ELF-1 (cell line): ENCODE results near the gene APAF1.

Source experiments
- DNase-seq: peaks from one replicate; pipeline ENCODE4 v3.0.0-alpha.2; 2016; ENCODE audit warnings: low read depth, low spot score

The APAF1 gene

GRCh38 chr12:98656289-98657101 is 11.4 kb downstream of the APAF1 start:
- no peak for DNase-seq

DNA sequence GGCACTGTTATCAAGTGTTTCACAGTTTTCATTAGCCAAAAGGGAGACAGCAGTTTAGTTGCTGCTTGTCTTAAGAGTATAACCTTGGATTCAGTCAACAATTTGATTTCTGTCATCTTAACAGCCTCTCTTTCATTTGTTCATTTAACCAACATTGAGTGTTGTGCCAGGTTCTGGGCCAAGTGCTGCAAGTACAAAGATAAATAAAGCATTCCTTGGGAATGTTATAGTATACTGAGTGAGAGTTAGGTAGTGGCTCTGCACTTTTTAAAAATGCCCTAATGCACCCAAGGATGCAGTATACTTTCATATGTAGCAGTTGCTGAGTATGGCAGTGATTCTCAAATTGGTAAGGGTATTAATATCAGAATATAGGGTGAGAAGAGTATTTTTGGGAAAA is 15.4 kb downstream of the APAF1 start:
- DNase-seq, result no peak

DNA sequence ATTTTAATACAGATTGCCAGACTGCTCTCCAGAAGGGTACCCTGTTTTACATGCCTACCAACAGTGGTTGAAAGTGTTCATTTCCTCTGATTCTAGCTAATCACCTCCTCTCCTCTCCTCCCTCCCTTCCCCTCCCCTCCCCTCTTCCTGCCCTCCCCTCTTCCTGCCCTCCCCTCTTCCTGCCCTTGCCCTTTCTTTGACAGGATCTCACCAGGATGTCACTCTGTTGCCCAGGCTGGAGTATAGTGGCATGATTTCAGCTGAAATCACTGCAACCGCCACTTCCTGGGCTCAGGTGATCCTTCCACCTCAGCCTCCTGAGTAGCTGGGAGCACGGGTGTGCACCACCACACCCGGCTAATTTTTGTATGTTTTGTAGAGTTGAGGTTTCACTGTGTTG is 24.7 kb downstream of the APAF1 start:
- DNase-seq, result no peak

DNA sequence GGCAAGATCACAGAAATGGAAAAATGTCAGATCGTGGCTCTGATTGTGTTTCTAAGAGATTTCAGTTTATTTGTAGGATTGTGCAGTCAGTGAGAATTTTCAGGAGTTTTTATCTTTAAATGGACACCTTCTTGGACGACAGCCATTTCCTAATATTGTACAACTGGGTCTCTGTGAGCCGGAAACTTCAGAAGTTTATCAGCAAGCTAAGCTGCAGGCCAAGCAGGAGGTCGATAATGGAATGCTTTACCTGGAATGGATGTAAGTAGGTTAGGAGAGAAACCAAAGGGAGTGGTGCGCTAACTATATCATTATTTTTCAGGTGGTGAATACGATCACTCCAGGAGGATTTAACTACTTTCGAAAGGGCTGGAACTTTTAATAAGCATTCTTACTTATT is 26.4 kb downstream of the APAF1 start:
- no peak for DNase-seq

DNA sequence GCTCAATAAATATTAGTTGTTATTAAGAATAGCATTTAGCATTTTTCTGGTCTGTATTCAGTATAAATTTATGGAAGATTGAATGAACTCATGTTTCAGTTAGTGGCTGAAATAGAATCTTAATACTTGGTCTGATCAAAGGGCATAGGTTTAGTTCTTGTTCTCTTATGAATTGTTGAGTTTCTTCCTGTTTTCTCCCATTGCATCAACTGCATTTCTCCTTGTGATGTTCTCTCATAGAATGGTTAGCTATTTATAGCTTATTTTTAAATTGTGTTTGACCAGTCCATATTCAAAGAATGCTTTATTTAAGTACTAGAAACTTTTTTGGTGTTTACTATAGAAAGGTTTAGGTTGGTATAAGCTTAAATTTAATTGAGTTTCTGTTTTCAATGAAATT is 29.8 kb downstream of the APAF1 start:
- no peak for DNase-seq

DNA sequence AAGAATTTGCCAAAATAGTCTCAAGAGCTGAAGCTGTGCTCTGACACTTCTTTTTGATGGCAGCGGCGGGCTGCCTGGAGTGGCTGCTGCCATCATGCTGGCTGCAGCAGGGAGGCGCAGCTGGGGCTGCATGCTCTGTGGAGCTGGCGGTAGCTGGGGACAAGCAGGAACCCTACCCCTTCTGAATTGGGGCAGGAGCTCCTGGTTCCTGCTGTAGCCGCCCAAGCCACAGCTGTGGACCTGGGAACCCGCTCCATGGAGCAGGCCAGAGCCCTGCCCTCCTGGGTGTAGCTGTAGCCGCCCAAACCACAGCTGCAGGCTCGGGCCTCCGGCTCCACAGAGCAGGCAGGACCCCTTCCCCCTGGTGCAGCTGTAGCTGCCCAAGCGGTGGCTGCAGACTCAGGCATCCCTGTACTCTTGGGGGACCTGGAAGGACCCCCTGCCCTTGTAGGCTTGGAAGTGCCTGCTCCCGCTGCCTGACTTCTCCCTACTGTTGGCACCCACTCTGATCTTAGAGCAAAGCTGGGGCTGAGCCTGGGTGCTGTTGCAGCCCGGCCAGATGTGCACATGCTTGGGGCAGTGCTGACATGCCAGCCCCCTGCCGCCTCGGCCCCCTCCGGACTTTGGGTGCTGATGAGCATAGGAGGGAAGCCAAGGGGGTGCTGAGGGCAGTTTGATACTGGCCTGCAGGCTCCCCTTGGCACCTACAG is 33.3 kb downstream of the APAF1 start:
- DNase-seq, result no peak

GRCh38 chr12:98678946-98679610 is 34.0 kb downstream of the APAF1 start:
- DNase-seq, result no peak

DNA sequence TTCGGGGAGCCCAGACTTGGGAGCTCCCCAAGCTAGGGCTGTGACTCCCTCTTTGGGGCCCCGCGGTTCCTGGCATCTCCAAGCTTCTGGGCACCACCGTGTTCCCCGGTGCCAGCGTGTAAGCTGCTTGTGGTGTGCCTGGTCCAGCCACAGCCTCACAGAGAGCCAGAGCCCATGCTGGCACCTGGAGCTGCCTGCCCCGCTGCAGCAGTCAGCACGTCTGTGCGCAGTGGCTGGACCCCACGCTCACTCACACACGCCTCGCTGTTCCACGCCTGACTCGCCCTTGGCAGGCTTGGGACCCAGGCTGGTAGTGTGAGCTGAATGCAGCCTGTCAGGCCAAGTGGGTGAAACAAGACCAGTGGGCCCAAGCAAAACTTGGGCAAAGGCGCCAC is 34.5 kb downstream of the APAF1 start:
- no peak for DNase-seq

DNA sequence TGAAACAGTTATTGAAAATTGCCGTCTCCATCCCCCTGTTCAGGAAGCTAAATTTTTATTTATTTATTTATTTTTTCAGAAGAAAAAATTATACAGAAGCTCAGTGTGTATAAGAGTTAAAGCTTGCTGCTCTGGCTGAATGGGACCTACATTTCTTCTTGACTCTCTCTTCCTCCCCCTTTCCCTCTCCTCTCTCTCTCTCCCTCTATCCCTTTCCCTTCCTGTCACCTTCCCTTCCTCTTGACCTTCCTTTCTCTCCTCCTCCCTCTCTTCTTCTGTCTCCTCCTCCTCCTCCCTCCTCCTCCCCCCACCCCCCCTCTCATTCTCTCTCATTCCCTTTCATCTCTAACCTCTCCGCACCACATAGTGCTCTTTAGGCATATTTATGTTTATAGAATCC is 39.1 kb downstream of the APAF1 start:
- DNase-seq, result no peak

DNA sequence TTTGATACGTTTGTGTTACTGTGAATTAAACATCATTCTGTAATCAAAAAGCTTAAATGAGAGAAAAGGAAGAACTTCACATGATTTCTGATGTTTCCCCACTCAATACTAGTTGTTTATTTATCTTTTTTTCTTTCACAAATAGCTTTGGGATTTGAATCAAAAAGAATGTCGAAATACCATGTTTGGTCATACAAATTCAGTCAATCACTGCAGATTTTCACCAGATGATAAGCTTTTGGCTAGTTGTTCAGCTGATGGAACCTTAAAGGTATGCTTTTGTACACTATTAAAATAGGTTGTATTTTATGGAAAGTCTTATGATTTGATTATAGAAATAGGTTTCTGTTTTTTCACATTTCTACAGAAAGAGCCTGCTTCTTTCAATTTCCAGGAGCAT is 41.5 kb downstream of the APAF1 start:
- DNase-seq, result no peak

- no peak for DNase-seq
Measured at GRCh38 chr12:98691351-98691750, 46.3 kb downstream of the APAF1 start.

- DNase-seq, result no peak
Measured at GRCh38 chr12:98696036-98696646, 51.1 kb downstream of the APAF1 start.

DNA sequence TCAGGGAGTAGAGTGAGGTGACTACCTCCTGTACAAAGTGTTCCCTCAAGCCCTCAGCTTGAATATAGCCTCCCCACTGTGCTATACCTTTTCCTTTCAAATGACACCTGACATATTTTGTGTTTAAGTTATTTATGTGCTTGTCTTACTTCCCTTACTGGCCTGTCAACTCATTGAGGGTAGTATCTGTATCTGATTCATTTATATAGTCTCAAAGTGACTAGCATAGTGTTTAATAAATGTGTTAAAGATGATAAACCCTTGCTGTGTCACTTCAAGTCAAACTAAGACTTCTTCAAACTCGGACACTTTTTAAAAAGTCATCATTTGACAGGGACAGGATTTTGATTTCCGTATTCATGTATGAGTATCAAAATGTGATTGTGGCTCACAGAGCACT is 52.1 kb downstream of the APAF1 start:
- no peak for DNase-seq

GRCh38 chr12:98698603-98699463 is 53.7 kb downstream of the APAF1 start:
- peak; percentile 71 for DNase-seq

DNA sequence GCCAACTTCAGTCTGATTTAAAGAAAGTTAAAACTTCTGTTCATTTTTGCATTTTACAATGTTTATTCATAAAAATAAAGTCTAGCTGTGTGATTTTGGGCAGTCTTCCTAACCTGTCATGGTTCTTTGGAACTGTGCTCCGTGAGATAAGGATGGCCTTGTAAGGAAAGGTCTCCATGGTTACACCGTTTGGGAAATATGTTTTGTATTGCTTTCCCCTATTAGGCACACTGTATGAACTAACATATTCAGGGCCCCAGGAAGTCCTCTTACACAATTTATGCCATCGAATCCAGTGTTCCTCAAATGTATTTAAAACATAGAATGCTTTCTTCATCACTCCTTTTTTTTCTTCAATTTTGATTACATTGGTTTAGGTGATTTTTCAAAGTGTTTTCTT is 54.5 kb downstream of the APAF1 start:
- no peak for DNase-seq

- DNase-seq, result no peak
Measured at GRCh38 chr12:98701166-98701565, 56.1 kb downstream of the APAF1 start.

DNA sequence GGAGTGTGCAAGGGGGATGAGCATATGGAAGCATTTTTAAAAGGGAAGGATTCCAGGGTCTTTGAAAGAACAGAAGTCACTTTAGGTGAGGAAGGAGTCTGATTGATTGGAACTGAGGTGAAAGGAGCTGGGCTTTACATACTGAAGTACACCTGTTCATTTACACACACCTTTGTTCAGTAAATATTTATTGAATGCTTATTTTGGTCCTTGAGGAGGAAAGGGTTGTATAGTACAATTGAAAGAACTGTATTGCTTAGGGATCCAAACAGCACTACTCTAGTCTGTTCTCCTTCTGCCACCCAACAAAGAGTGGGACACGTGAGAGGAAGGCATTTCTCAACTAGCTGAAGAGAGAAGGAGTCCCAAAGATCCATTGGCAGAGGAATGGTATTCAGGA is 63.9 kb downstream of the APAF1 start:
- no peak for DNase-seq

DNA sequence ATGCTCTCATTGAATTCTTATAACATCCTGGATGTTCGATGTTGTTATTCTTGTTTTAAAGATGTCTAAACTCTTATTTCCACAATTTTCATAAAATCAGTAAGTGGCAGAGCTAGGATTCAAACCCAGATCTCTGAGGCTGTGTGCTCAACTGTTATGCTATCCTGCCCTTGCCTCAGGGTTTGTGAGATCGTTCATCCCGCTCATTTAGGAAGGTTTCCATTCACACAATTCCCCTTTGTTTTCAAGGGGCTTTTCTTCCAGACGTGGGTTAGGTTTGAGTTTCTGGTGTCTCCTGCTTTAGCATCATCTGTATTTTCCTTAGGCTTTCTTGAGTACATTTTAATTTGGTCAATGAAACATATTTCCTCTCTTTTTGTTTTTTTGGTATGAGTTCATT is 69.3 kb downstream of the APAF1 start:
- no peak for DNase-seq

- DNase-seq, result no peak
Measured at GRCh38 chr12:98719515-98720504, 74.7 kb downstream of the APAF1 start.

GRCh38 chr12:98721204-98721702 is 76.2 kb downstream of the APAF1 start:
- DNase-seq, result no peak
